Neural crest cell (in vitro differentiated cells): ENCODE results near the gene PLIN4. TPM values are rescaled to one million over a fixed set of nuclear protein-coding genes. Genes with fewer than 3 reads are reported as not detected.

Source experiments
- DNase-seq: peaks from one replicate; pipeline ENCODE4 v3.0.0; 2021; ENCODE audit warnings: low read depth, mixed read lengths, low spot score
- H3K27ac Mint-ChIP-seq: one replicate; pipeline ENCODE4 v1.8.0; 2021; ENCODE audit warnings: mild to moderate bottlenecking, mixed read lengths; ENCODE audit not compliant: unreplicated experiment
- H3K27me3 Mint-ChIP-seq: 2 replicates; pipeline ENCODE4 v1.8.0; 2021; ENCODE audit warnings: low read depth, mild to moderate bottlenecking, mixed read lengths
- H3K36me3 Mint-ChIP-seq: 2 replicates; pipeline ENCODE4 v1.8.0; 2021; ENCODE audit warnings: low read depth, mild to moderate bottlenecking, mixed read lengths
- H3K4me1 Mint-ChIP-seq: 2 replicates; pipeline ENCODE4 v1.8.0; 2021; ENCODE audit warnings: mixed read lengths
- H3K4me3 Mint-ChIP-seq: one replicate; pipeline ENCODE4 v1.8.0; 2021; ENCODE audit warnings: mild to moderate bottlenecking, mixed read lengths
- H3K9me3 Mint-ChIP-seq: 2 replicates; pipeline ENCODE4 v1.8.0; 2021; ENCODE audit warnings: mixed read lengths
- total RNA-seq: library from RNA; stranded (reverse); gene quantifications from 2 replicates; pipeline ENCODE4 v1.2.1, GENCODE V29; 2021
- TF ChIP-seq, protein P1 (sequence below): fragments of 200-600 bp; sonication (generic); conservative IDR thresholded peaks from 2 replicates; pipeline ENCODE4 v1.5.0; 2021; ENCODE audit warnings: antibody characterized with exemption, mild to moderate bottlenecking

Gene PLIN4
- total RNA-seq, 1 donor from 2014 or later: 0.47 TPM

DNA sequence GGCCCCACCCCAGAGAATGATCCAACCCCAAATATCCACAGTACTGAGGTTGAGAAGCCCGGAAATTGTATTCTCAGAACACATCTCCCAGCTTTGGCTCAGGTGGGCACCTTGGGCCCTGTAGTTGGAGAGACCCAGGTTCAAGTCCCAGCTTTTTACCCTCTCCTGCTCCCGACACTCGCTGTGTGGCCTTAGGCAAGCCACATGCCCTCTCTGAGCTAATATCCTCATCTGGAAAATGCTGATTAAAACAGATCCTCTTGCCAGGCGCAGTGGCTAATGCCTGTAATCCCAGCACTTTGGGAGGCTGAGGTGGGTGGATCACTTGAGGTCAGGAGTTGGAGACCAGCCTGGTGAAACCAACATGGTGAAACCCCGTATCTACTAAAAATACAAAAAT lies 2.6 kb downstream of the PLIN4 start:
- DNase-seq: no peak
- TF ChIP-seq, protein P1, sequence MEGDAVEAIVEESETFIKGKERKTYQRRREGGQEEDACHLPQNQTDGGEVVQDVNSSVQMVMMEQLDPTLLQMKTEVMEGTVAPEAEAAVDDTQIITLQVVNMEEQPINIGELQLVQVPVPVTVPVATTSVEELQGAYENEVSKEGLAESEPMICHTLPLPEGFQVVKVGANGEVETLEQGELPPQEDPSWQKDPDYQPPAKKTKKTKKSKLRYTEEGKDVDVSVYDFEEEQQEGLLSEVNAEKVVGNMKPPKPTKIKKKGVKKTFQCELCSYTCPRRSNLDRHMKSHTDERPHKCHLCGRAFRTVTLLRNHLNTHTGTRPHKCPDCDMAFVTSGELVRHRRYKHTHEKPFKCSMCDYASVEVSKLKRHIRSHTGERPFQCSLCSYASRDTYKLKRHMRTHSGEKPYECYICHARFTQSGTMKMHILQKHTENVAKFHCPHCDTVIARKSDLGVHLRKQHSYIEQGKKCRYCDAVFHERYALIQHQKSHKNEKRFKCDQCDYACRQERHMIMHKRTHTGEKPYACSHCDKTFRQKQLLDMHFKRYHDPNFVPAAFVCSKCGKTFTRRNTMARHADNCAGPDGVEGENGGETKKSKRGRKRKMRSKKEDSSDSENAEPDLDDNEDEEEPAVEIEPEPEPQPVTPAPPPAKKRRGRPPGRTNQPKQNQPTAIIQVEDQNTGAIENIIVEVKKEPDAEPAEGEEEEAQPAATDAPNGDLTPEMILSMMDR: no peak
- Mint-ChIP-seq H3K36me3 (no peaks in the 10 kb centered on the region), H3K27me3 (no peaks in the 10 kb centered on the region), H3K9me3 (no peaks in the 10 kb centered on the region), H3K27ac (no peak overlapping the region), H3K4me1 (no peaks in the 10 kb centered on the region), H3K4me3 (no peak overlapping the region)

DNA sequence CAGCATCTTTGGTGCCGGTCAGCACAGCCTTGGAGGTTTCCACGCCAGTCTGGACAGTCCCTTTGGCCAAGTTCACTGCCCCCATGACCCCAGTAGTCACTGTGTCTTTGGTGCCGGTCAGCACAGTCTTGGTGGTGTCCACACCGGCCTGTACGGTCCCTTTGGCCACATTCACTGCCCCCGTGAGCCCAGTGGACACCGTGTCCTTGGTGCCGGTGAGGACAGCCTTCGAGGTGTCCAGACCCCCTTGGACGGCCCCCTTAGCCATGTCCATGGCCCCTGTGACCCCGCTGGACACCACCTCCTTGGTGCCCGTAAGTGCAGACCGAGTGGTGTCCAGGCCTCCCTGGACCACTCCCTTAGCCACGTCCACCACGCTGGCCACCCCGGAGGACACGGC lies 5.0 kb downstream of the PLIN4 start:
- Mint-ChIP-seq H3K36me3 (no peaks in the 10 kb centered on the region), H3K27me3 (no peaks in the 10 kb centered on the region), H3K9me3 (no peaks in the 10 kb centered on the region), H3K27ac (no peak overlapping the region), H3K4me3 (no peak overlapping the region), H3K4me1 (no peaks in the 10 kb centered on the region)
- TF ChIP-seq, protein P1: no peak
- DNase-seq: no peak

DNA sequence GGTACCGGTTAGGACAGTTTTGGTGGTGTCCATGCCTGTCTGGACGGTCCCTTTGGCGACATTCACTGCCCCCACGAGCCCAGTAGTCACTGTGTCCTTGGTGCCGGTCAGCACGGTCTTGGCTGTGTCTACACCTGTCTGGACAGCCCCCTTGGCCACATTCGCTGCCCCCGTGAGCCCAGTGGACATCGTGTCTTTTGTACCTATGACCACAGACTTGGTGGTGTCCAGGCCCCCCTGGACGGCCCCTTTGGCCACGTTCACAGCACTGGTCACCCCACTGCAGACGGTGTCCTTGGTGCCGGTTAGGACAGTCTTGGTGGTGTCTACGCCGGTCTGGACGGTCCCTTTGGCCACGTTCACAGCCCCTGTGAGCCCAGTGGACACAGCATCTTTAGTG lies 6.2 kb downstream of the PLIN4 start:
- Mint-ChIP-seq H3K36me3 (no peaks in the 10 kb centered on the region), H3K27me3 (no peaks in the 10 kb centered on the region), H3K4me3 (no peak overlapping the region), H3K4me1 (no peaks in the 10 kb centered on the region), H3K27ac (no peak overlapping the region), H3K9me3 (no peaks in the 10 kb centered on the region)
- no peak for DNase-seq
- TF ChIP-seq, protein P1: no peak

DNA sequence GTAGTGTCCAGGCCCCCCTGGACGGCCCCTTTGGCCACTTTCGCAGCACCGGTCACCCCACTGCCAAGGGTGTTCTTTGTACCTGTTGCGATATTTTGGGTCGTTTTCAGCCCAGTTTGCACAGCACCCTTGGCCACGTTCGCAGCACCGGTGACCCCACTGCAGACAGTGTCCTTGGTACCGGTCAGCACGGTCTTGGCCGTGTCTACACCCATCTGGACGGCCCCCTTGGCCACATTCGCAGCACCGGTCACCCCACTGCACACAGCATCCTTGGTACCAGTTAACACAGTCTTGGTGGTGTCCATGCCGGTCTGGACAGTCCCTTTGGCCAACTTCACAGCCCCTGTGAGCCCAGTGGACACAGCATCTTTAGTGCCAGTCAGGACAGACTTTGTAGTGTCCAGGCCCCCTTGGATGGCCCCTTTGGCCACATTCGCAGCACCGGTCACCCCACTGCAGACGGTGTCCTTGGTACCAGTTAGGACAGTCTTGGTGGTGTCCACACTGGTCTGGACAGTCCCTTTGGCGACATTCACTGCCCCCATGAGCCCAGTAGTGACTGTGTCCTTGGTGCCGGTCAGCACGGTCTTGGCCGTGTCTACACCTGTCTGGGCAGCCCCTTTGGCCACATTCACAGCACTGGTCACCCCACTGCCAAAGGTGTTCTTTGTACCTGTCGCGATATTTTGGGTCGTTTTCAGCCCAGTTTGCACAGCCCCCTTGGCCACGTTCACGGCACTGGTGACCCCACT lies 6.8 kb downstream of the PLIN4 start:
- Mint-ChIP-seq H3K36me3 (no peaks in the 10 kb centered on the region), H3K27me3 (no peaks in the 10 kb centered on the region), H3K27ac (no peak overlapping the region), H3K4me1 (no peaks in the 10 kb centered on the region), H3K4me3 (no peak overlapping the region), H3K9me3 (no peaks in the 10 kb centered on the region)
- TF ChIP-seq, protein P1: no peak
- DNase-seq: no peak

DNA sequence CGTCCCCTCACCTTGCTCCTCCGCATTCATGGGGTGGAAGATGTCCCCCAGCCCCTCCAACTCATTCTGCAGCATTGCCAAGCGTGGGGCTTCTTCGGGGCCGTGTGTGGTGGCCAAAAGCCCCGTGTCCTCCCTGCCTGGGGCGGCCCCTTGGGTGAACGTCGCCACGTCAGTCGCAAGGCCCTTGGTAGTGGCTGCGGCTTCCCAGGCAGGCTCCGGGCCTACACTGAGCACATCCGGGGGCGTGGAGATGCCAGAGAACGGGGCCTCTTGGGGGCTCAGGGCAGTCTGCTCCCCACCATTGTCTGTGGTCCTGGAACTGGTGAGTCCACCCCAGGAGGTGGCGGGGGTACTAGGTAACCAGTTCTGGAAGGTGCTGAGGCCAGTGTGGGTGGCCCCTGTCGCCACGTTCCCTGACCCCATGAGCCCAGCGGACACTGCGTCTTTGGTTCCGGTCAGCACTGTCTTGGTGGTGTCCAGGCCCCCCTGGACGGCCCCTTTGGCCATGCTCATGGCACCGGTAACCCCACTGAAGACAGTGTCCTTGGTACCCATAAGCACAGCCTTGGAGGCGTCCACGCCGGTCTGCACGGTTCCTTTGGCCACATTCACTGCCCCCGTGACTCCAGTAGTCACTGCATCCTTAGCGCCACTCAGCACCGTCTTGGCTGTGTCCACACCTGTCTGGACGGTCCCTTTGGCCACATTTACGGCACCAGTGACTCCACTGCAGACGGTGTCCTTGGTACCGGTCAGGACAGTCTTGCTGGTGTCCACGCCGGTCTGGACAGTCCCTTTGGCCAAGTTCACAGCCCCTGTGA lies 7.6 kb downstream of the PLIN4 start:
- Mint-ChIP-seq H3K4me3 (no peak overlapping the region), H3K27ac (no peak overlapping the region), H3K9me3 (no peaks in the 10 kb centered on the region), H3K36me3 (peaks cover 3% of the 10 kb centered on the region), H3K27me3 (no peaks in the 10 kb centered on the region), H3K4me1 (no peaks in the 10 kb centered on the region)
- no peak for DNase-seq
- TF ChIP-seq, protein P1: no peak
